ENCODE results near the gene AUP1. TPM values are rescaled to one million over a fixed set of nuclear protein-coding genes. Genes with fewer than 3 reads are reported as not detected.
A peak's percentile ranks its signal among the peaks of the same experiment; 100 is the strongest.

AUP1 gene
- total RNA-seq, 2 experiments from 2014 or later = 92.1 to 98.0 TPM

DNA sequence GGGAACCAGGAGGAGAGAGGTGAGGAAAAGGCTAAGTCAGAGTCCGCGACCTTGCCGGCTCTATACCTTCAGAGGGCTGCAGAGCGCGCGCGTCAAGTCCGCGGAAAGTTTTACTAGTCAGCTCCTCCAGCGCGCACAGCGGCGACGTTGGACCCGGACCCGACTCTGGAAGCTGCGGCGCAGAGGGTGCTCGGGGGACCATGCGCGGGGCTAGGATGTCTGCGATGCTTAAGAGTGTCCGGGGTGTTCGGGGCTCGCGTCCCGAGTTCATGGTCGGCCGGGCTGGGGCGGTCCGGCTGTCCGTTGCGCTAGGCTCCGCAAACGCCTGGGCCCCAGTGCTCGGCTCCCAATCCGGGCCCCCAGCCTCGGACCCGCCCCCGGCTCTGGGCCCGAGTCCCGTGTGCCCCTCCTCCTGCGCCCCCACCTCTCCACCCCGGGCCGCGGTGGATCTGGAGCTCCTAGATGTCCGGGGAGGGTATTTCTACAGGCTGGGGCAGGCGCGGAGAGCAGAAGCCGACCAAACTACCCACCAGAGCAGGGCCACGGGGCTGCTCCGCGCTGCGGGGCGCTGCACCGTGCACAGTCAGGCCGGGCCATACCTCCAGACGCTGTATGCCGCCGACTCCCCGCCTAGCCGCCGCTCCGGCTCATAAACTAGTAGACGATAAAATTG, 30.1 kb downstream of the AUP1 start, which contains the start of gene LBX2:
Gene LBX2, minus strand, starts transcription at position 337 of the 673 bp plus-strand sequence. Its CDS starts 66 bp downstream, at position 271.
- intact Hi-C loops (cut with micrococcal nuclease) = loop anchor here (5.0 kb wide), 1 partner anchor 33 kb away; no protein-coding TSS in a partner anchor
- POLR2A ChIA-PET = interaction anchor here (1.1 to 1.4 kb wide), 2 partner anchors 17 to 40 kb away, joined by 3 read pairs; partner anchors contain the start of gene CCDC142
- H3K4me3 Mint-ChIP-seq = peak within 1 kb of the TSS; percentile 75

GRCh38 chr2:74498500-74499266, 30.8 kb downstream of the AUP1 start:
- H3K27me3 Mint-ChIP-seq = peaks cover 51% of the 10 kb centered on the region
- POLR2A ChIA-PET = interaction anchor here (1.0 to 1.3 kb wide), 3 partner anchors 15 to 31 kb away, joined by 3 to 5 read pairs (median 5); partner anchors contain the start of genes AUP1, CCDC142, HTRA2 and TTC31
- no peaks in the 10 kb centered on the region for H3K9me3 Mint-ChIP-seq
- intact Hi-C loops (cut with micrococcal nuclease) = loop anchor here (1.0 to 5.0 kb wide), 3 partner anchors 15 to 34 kb away; partner anchors contain the start of gene TTC31
- CTCF ChIA-PET = interaction anchor here (0.9 to 1.7 kb wide), 3 partner anchors 16 to 91 kb away, joined by 3 to 7 read pairs (median 3); partner anchors contain the start of genes CCDC142 and TTC31
- peak overlapping the region; percentile 20 for H3K27ac Mint-ChIP-seq
- peaks cover under 1% of the 10 kb centered on the region for H3K36me3 Mint-ChIP-seq
- DNase-seq = peak; percentile 58
- H3K4me1 Mint-ChIP-seq (ENCODE audit: low read depth) = peaks cover 35% of the 10 kb centered on the region
- peak overlapping the region; percentile 75 for H3K4me3 Mint-ChIP-seq

More for the DNA sequence above, 30.1 kb downstream of the AUP1 start, which contains the start of gene LBX2:
- peak; percentile 49 for DNase-seq
- H3K27me3 Mint-ChIP-seq = peaks cover 58% of the 10 kb centered on the region
- peaks cover 41% of the 10 kb centered on the region for H3K4me1 Mint-ChIP-seq (ENCODE audit: low read depth)
- CTCF ChIA-PET = interaction anchor here (0.8 to 1.7 kb wide), 3 partner anchors 16 to 90 kb away, joined by 3 to 4 read pairs (median 3); partner anchors contain the start of genes CCDC142 and TTC31
- H3K36me3 Mint-ChIP-seq = peaks cover 6% of the 10 kb centered on the region
- H3K9me3 Mint-ChIP-seq = no peaks in the 10 kb centered on the region
- H3K27ac Mint-ChIP-seq = no peak within 1 kb of the TSS

DNA sequence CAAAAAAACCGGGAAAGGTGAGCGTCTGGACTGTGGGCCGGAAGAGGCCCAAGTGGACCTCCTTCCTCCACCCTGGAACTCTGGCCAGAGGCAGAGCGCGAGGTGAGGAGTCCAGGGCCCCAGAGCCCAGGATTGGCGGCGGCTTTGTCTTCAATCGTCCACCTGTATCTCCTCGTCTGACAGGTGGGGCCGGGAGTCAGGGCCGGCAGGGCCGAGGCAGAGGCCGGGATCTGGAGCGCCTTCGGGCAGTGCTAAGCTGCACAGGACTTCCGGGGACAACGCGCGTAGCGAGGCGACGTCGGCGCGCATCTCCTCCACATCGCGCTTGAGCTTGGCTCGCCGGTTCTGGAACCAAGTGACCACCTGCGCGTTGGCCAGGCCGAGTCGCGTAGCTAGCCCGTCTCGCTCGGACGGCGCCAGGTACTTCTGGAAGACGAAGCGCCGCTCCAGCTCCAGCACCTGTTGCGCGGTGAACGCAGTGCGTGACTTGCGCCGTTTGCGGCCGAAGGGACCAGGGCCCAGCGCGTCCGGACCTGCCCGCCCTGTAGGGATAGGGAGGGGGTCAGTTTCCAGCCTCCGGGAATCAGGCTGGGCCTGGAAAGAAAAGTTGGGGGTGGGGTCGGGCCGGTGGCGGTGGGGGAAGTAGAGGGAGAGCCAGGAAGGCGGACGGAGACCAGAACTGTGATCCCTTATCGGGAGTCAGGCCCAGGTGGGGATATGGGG, 31.6 kb downstream of the AUP1 start:
- peaks cover 45% of the 10 kb centered on the region for H3K27me3 Mint-ChIP-seq
- peak overlapping the region; percentile 20 for H3K27ac Mint-ChIP-seq
- peak; percentile 42 for DNase-seq

GRCh38 chr2:74496997-74497776, 32.3 kb downstream of the AUP1 start:
- CTCF ChIA-PET = interaction anchor here (0.9 to 1.5 kb wide), 2 partner anchors 15 to 78 kb away, joined by 3 to 7 read pairs; partner anchors contain the start of genes CCDC142 and TTC31

More for the DNA sequence above, 31.6 kb downstream of the AUP1 start:
- Mint-ChIP-seq H3K36me3 (peaks cover 3% of the 10 kb centered on the region), H3K9me3 (no peaks in the 10 kb centered on the region), H3K4me1 (ENCODE audit: low read depth) (peaks cover 28% of the 10 kb centered on the region), H3K4me3 (peak overlapping the region; percentile 75)
- POLR2A ChIA-PET = interaction anchor here (1.0 to 1.8 kb wide), 4 partner anchors 9 to 31 kb away, joined by 3 to 6 read pairs (median 5); partner anchors contain the start of genes AUP1, CCDC142, HTRA2 and PCGF1
- intact Hi-C loops (cut with micrococcal nuclease) = loop anchor here (1.0 to 5.0 kb wide), 3 partner anchors 15 to 34 kb away; partner anchors contain the start of gene TTC31
- CTCF ChIA-PET = interaction anchor here (0.9 to 1.7 kb wide), 3 partner anchors 15 to 92 kb away, joined by 3 to 7 read pairs (median 3); partner anchors contain the start of genes CCDC142 and TTC31

DNA sequence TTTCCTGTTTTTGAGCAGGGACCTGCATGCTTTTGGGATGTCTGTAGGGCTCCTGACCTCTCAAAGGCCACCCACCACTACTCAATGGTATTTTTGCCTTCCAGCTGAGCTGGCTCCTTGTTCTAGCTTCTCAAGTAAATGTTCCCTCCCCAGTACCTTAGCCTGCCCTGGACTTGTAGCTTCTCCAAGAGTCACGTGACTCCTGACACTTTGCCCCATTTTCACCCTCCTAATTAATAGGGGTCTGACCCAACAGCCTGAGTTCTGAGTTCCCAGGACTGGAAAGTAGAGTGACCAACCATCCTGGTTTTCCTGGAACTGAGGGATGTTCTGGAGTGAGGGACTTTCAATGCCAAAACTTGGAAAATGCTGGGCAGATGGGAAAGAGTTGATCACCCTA, 34.1 kb downstream of the AUP1 start:
- no peak for DNase-seq
- H3K9me3 Mint-ChIP-seq = no peaks in the 10 kb centered on the region
- intact Hi-C loops (cut with micrococcal nuclease) = loop anchor here (5.0 kb wide), 1 partner anchor 37 kb away; no protein-coding TSS in a partner anchor
- no peak overlapping the region for H3K4me3 Mint-ChIP-seq
- CTCF ChIA-PET = interaction anchor here (0.7 kb wide), 1 partner anchor 49 kb away, joined by 3 read pairs; no protein-coding TSS in a partner anchor
- peaks cover 15% of the 10 kb centered on the region for H3K36me3 Mint-ChIP-seq
- peaks cover 23% of the 10 kb centered on the region for H3K27me3 Mint-ChIP-seq
- H3K4me1 Mint-ChIP-seq (ENCODE audit: low read depth) = peaks cover 17% of the 10 kb centered on the region
- H3K27ac Mint-ChIP-seq = no peak overlapping the region
- POLR2A ChIA-PET = no interaction called here

More at GRCh38 chr2:74496997-74497776, 32.3 kb downstream of the AUP1 start:
- no peak for DNase-seq
- Mint-ChIP-seq H3K27me3 (peaks cover 39% of the 10 kb centered on the region), H3K9me3 (no peaks in the 10 kb centered on the region), H3K36me3 (peaks cover 7% of the 10 kb centered on the region), H3K4me1 (ENCODE audit: low read depth) (peaks cover 21% of the 10 kb centered on the region), H3K27ac (no peak overlapping the region), H3K4me3 (peak overlapping the region; percentile 75)
- POLR2A ChIA-PET = interaction anchor here (1.0 to 1.8 kb wide), 4 partner anchors 10 to 32 kb away, joined by 3 to 6 read pairs (median 5); partner anchors contain the start of genes AUP1, CCDC142, HTRA2 and PCGF1
- intact Hi-C loops (cut with micrococcal nuclease) = loop anchor here (5.0 kb wide), 1 partner anchor 35 kb away; no protein-coding TSS in a partner anchor

DNA sequence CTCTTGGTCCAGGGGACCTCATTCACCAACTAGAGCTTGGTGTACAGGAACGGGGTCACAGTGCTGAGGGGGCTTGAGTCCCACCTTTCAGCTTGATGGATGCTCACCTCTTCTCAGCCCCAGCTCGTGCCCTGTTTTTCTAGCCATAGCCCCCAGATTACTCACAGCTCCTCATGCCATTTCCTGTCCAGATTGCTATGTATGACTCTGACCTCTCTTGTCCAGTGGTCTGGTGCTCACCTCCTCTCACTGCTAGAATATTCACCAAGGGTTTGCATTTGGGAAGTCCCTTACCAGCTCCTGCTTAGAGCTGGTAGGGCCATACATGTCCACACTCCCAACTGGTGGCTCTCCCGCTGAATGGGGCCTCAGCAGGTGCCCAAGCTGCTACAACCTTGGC, 36.0 kb downstream of the AUP1 start:
- H3K27me3 Mint-ChIP-seq = peaks cover 7% of the 10 kb centered on the region
- CTCF ChIA-PET = interaction anchor here (0.6 to 1.4 kb wide), 3 partner anchors 10 to 13 kb away, joined by 3 to 6 read pairs (median 4); partner anchors contain the start of genes CCDC142 and TTC31
- H3K4me3 Mint-ChIP-seq = no peak overlapping the region
- DNase-seq = no peak
- POLR2A ChIA-PET = interaction anchor here (1.1 kb wide), 1 partner anchor 21 kb away, joined by 3 read pairs; no protein-coding TSS in a partner anchor
- H3K36me3 Mint-ChIP-seq = peaks cover 20% of the 10 kb centered on the region
- H3K4me1 Mint-ChIP-seq (ENCODE audit: low read depth) = peaks cover 11% of the 10 kb centered on the region
- intact Hi-C loops (cut with micrococcal nuclease) = no loop called here
- H3K27ac Mint-ChIP-seq = no peak overlapping the region
- no peaks in the 10 kb centered on the region for H3K9me3 Mint-ChIP-seq

DNA sequence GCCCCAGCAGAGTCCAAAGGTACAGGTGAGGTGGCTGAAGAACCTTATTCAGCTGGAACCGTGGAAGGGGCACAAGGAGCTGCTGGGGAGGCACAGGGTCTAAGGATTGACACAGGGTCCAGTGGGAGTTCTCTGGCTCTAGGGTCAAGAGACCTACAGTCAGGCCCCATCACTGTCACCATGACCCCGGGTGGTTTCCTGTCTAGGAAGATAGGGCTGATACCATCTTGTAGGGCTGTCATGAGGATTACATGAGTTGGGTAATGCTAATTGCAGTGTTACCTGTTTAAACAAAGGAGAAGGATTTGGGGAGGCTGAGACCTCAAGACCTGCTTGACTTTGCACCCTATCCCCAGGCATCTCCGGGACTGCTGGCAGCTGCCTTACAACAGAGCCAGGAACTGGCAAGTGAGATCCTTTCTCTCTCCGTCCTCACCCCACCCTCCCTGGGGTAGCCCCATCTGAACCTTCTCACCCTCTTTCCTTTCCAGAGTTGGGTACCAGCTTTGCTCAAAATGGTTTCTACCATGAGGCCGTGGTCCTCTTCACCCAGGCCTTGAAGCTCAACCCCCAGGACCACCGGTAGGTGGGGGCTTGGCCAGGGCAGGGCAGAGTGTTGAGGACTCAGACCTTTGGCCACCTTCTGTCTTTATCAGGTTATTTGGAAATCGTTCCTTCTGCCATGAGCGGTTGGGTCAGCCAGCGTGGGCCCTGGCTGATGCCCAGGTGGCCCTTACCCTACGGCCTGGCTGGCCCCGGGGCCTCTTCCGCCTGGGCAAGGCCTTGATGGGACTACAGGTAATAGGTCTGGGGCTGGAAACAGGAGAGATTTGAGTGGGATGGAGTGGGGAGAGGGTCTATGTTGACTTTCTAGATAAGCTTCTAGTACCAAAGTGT, 37.6 kb downstream of the AUP1 start:
- no peaks in the 10 kb centered on the region for H3K9me3 Mint-ChIP-seq
- ChIA-PET POLR2A (interaction anchor here (1.4 kb wide), 1 partner anchor 10 kb away, joined by 3 read pairs; no protein-coding TSS in a partner anchor), CTCF (no interaction called here)
- no peak for DNase-seq
- H3K27ac Mint-ChIP-seq = no peak overlapping the region
- H3K4me1 Mint-ChIP-seq (ENCODE audit: low read depth) = no peaks in the 10 kb centered on the region
- H3K4me3 Mint-ChIP-seq = no peak overlapping the region
- no peaks in the 10 kb centered on the region for H3K27me3 Mint-ChIP-seq
- peaks cover 21% of the 10 kb centered on the region for H3K36me3 Mint-ChIP-seq
- intact Hi-C loops (cut with micrococcal nuclease) = no loop called here

DNA sequence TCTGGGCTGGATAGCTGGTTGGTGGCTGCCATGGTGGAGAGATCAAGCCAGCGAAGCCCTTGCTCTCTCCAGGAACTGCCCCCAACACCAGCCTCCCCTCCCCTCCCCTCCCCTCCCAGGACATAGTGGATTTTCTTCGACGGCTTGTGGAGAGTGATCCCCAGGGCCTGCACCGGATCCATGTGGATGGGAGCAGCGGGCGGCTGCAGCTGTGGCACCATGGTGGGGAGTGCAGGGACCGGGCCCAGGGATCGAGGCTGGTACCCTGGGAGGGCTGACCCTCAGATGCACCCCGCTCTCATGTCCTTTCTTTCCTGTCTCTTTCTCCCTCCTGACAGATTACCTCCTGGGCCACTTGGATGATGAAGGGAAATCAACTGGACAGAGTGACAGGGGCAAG, 39.6 kb downstream of the AUP1 start:
- ChIA-PET POLR2A (interaction anchor here (0.8 kb wide), 1 partner anchor 41 kb away, joined by 4 read pairs; no protein-coding TSS in a partner anchor), CTCF (interaction anchor here (1.6 to 2.3 kb wide), 2 partner anchors 96 to 98 kb away, joined by 3 to 6 read pairs; no protein-coding TSS in a partner anchor)
- H3K27ac Mint-ChIP-seq = no peak overlapping the region
- no peaks in the 10 kb centered on the region for H3K27me3 Mint-ChIP-seq
- no peaks in the 10 kb centered on the region for H3K9me3 Mint-ChIP-seq
- DNase-seq = no peak
- peaks cover 2% of the 10 kb centered on the region for H3K4me1 Mint-ChIP-seq (ENCODE audit: low read depth)
- H3K36me3 Mint-ChIP-seq = peaks cover 29% of the 10 kb centered on the region
- intact Hi-C loops (cut with micrococcal nuclease) = no loop called here
- H3K4me3 Mint-ChIP-seq = no peak overlapping the region

DNA sequence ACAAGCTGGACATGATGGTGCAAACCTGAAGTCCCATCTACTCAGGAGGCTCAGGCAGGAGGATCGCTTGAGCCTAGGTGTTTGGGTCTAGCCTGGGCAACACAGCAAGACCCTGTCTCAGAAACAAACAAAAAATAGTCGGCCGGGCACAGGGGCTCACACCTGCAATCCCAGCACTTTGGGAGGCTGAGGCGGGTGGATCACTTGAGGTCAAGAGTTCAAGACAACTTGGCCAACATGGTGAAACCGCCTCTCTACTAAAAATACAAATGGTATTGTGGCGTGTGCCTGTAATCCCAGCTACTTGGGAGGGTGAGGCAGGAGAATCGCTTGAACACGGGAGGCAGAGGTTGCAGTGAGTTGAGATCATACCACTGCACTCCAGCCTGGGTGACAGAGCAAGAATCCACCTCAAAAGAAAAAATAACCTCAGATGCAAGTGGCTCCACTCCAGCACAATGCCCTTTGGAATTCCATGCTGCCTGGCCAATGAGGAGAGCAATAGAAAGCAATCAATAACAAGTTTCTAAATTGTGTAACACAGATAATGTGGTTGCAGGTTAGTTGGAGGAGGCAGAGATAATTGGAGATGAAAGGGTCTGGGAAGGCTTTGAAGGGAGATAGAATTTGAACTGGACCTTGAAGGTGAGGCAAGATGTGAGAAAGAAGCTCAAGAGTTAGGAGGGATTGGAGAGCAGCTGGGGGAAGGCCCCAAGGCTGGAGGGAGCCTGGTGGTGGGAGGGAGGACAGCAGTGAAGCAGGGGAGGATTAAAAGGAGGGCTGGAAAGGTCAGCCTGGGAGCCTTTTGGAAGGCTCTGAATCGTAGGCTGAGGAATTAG, 40.6 kb downstream of the AUP1 start:
- CTCF ChIA-PET = interaction anchor here (0.6 to 2.3 kb wide), 3 partner anchors 77 to 100 kb away, joined by 3 to 6 read pairs (median 3); no protein-coding TSS in a partner anchor
- Mint-ChIP-seq H3K36me3 (peaks cover 31% of the 10 kb centered on the region), H3K27me3 (no peaks in the 10 kb centered on the region), H3K4me1 (ENCODE audit: low read depth) (peaks cover 4% of the 10 kb centered on the region), H3K27ac (no peak overlapping the region), H3K9me3 (no peaks in the 10 kb centered on the region), H3K4me3 (no peak overlapping the region)
- DNase-seq = no peak
- POLR2A ChIA-PET = interaction anchor here (0.8 kb wide), 1 partner anchor 42 kb away, joined by 4 read pairs; no protein-coding TSS in a partner anchor
- intact Hi-C loops (cut with micrococcal nuclease) = no loop called here
